ENCODE measurements around the gene MRS2. TPM values are rescaled to one million over a fixed set of nuclear protein-coding genes. Genes with fewer than 3 reads are reported as not detected.

Gene MRS2, protein sequence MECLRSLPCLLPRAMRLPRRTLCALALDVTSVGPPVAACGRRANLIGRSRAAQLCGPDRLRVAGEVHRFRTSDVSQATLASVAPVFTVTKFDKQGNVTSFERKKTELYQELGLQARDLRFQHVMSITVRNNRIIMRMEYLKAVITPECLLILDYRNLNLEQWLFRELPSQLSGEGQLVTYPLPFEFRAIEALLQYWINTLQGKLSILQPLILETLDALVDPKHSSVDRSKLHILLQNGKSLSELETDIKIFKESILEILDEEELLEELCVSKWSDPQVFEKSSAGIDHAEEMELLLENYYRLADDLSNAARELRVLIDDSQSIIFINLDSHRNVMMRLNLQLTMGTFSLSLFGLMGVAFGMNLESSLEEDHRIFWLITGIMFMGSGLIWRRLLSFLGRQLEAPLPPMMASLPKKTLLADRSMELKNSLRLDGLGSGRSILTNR
- 10 to 100 TPM; 27.1 to 27.5 TPM for total RNA-seq

DNA sequence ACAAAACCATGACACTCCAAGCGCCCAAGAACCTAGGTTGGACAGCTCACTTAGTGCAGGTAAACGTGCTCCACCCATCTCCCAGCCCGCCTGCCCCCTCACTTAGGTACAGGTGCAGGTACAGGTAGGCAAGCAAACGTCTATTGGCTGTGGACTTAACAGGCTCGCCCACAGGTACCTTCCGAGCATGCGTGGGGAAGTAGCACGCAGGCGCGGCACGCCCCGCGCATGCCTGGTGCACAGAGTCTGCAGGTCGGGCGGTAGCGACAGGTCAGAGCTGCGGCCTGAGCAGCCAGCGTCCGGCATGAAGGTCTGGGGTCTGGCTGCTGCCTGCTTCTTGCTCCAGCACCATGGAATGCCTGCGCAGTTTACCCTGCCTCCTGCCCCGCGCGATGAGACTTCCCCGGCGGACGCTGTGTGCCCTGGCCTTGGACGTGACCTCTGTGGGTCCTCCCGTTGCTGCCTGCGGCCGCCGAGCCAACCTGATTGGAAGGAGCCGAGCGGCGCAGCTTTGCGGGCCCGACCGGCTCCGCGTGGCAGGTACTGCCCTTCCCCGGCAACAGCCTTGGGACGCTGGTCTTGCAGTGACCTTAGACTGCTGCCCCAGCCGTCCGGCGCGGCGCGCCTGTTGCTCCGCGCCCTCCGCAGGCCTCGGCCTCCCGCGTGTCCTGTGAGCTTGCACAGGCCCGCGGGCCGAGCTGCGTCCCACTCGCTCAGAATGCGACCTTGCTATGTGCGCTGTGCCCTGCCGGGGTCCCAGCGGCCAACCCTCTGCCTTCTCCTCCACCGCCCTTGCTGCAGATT lies at the start of gene MRS2:
Gene MRS2 (plus strand): TSS at position 240 of the 804 bp plus-strand sequence. CDS start 111 bp downstream, at position 351.
- DNase-seq (ENCODE audit: low spot score) = peak; percentile 90
- Histone ChIP-seq H3K27me3 (replicated peaks; ENCODE audit: insufficient read depth) (no peaks in the 10 kb centered on the region), H3K27ac (peak within 1 kb of the TSS; percentile 36 to 48), H3K4me3 (peak within 1 kb of the TSS; percentile 62 to 68), H3K36me3 (no peaks in the 10 kb centered on the region), H3K4me1 (replicated peaks) (no peaks in the 10 kb centered on the region), H3K9me3 (no peaks in the 10 kb centered on the region)
- intact Hi-C loops (cut with DNase I) = no loop called here
- TF ChIP-seq POLR2A (IDR thresholded peaks at IDR 0.05) = peak; percentile 80
- peak; percentile 97 for TF ChIP-seq POLR2AphosphoS5 (IDR thresholded peaks at IDR 0.05)
- TF ChIP-seq, protein P1, sequence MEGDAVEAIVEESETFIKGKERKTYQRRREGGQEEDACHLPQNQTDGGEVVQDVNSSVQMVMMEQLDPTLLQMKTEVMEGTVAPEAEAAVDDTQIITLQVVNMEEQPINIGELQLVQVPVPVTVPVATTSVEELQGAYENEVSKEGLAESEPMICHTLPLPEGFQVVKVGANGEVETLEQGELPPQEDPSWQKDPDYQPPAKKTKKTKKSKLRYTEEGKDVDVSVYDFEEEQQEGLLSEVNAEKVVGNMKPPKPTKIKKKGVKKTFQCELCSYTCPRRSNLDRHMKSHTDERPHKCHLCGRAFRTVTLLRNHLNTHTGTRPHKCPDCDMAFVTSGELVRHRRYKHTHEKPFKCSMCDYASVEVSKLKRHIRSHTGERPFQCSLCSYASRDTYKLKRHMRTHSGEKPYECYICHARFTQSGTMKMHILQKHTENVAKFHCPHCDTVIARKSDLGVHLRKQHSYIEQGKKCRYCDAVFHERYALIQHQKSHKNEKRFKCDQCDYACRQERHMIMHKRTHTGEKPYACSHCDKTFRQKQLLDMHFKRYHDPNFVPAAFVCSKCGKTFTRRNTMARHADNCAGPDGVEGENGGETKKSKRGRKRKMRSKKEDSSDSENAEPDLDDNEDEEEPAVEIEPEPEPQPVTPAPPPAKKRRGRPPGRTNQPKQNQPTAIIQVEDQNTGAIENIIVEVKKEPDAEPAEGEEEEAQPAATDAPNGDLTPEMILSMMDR (IDR thresholded peaks at IDR 0.05) = peak in 1 of 4 experiments; percentile 29
- WGBS = under 1% methylated on average over 48 of the region's 63 CpGs

DNA sequence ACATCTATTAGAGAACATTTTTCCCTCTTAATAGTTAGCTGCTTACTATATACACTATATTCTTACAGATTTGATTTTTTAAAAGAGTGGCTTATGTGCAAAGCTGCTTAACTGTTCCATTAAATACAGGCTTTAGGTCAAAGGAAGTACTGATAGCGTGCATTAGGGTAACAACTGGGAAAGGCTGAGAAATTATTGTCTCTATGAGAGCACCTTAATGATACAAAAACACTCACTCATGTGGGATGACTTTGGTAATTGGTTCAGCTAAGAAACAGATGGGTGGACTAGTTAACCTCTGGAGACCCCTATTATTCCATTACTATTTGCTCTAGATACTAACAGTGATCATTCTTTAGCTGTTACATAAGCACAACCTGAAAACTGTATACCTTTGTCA lies 48.9 kb upstream of the MRS2 start:
- WGBS = 92% methylated on average over 1 of the region's 1 CpG
- H3K9me3 ChIP-seq = no peaks in the 10 kb centered on the region
- H3K36me3 ChIP-seq = no peaks in the 10 kb centered on the region
- intact Hi-C loops (cut with DNase I) = no loop called here
- H3K4me3 ChIP-seq = no peak overlapping the region
- H3K4me1 ChIP-seq (replicated peaks) = no peaks in the 10 kb centered on the region
- DNase-seq (ENCODE audit: low spot score) = no peak
- no peak overlapping the region for H3K27ac ChIP-seq
- TF ChIP-seq, protein P1 (IDR thresholded peaks at IDR 0.05) = no peak
- TF ChIP-seq POLR2A (IDR thresholded peaks at IDR 0.05) = no peak
- TF ChIP-seq POLR2AphosphoS5 (IDR thresholded peaks at IDR 0.05) = no peak
- H3K27me3 ChIP-seq (replicated peaks; ENCODE audit: insufficient read depth) = no peaks in the 10 kb centered on the region

DNA sequence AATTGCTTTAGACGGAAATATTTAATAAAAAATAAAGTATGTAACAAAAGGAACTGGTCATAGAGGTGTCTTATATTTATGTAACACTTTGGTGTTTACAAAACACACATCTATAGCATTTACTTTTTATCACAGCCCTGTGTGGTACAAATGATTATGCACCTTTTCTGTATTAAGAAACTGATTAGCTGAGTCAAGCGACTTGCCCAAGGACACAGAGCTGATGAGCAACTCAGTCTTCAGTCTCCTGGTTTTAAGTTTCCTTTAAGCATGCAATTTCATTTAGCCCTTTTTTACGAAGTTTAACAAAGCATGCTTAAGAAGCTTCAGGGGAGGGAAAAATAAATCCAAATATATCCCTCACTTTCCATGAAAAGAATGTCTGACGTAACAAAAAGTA lies 47.3 kb upstream of the MRS2 start:
- H3K27me3 ChIP-seq (replicated peaks; ENCODE audit: insufficient read depth) = no peaks in the 10 kb centered on the region
- no peak for DNase-seq (ENCODE audit: low spot score)
- no peaks in the 10 kb centered on the region for H3K9me3 ChIP-seq
- intact Hi-C loops (cut with DNase I) = no loop called here
- H3K4me1 ChIP-seq (replicated peaks) = peaks cover 4% of the 10 kb centered on the region
- 45% methylated on average over 4 of the region's 4 CpGs for WGBS
- TF ChIP-seq POLR2AphosphoS5 (IDR thresholded peaks at IDR 0.05) (no peak), POLR2A (IDR thresholded peaks at IDR 0.05) (no peak)
- TF ChIP-seq, protein P1 (IDR thresholded peaks at IDR 0.05) = no peak
- no peak overlapping the region for H3K4me3 ChIP-seq
- no peak overlapping the region for H3K27ac ChIP-seq
- no peaks in the 10 kb centered on the region for H3K36me3 ChIP-seq

DNA sequence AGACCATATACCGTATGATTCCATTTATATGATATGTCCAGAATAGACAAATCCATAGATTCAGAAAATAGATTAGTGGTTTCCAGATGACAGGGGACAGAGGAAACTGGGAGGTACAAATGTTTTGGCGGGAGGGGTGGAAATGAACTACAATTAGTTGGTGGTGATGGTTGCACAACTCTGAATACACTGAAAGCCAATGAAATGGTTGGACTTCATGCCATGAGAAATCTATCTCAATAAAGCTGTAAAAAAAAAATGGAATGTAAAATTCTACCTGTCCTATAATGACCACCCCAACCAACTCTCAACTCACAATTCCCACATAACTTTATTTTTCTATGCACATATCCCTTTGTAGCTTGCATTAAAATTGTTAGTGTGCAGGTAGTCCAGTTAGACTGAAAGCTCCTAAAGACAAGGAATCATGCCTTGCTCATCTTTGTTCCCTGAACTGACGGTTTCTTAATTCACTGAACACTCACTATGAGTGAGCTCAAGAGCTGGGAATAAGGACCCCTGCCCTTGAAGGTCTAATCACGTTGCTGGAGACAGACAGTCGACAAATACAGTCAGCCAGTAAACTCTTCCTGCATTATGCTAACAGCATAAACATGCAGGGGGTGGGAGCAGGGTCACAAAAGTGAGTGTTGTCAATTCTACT lies 46.3 kb upstream of the MRS2 start:
- TF ChIP-seq, protein P1 (IDR thresholded peaks at IDR 0.05) = no peak
- TF ChIP-seq POLR2AphosphoS5 (IDR thresholded peaks at IDR 0.05) = no peak
- no peak for TF ChIP-seq POLR2A (IDR thresholded peaks at IDR 0.05)
- no peaks in the 10 kb centered on the region for H3K36me3 ChIP-seq
- intact Hi-C loops (cut with DNase I) = no loop called here
- H3K27ac ChIP-seq = no peak overlapping the region
- WGBS = 62% methylated on average over 5 of the region's 5 CpGs
- no peaks in the 10 kb centered on the region for H3K9me3 ChIP-seq
- DNase-seq (ENCODE audit: low spot score) = no peak
- no peak overlapping the region for H3K4me3 ChIP-seq
- H3K4me1 ChIP-seq (replicated peaks) = peaks cover 4% of the 10 kb centered on the region
- H3K27me3 ChIP-seq (replicated peaks; ENCODE audit: insufficient read depth) = no peaks in the 10 kb centered on the region
